K562 (cell line): ENCODE results near the gene CACNA2D3. TPM values are rescaled to one million over a fixed set of nuclear protein-coding genes. Genes with fewer than 3 reads are reported as not detected.

Experiments
- ATAC-seq: fragments of 200-7000 bp; cut with Tn5 transposase; 3 replicates; pipeline ENCODE4 v1.9.1; 2020; ENCODE audit warnings: moderate library complexity
- BruUV-seq: library from RNA; stranded (reverse); fragments of 400-500 nt; replicated peaks from 2 replicates; lab custom pipeline; 2021; lab: Mats Ljungman, UMichigan
- CTCF ChIA-PET: fragments of 300-600 bp; formaldehyde crosslinking; extraction: SDS; loops from one replicate; lab custom pipeline; 2021; ENCODE audit warnings: low intra/inter-chr PET ratio; lab: Yijun Ruan, JAX
- POLR2A ChIA-PET: fragments of 300-600, 350-650 bp; sonication (Branson Sonifier 250); formaldehyde crosslinking; extraction: SDS; loops from one replicate; lab custom pipeline; 2021; ENCODE audit warnings: antibody characterized with exemption, inconsistent platforms; lab: Yijun Ruan, JAX
- DNase-seq, 4 experiments: peaks; one replicate each; pipeline versions ENCODE4 v3.0.0 to v3.0.0-alpha.2; 2011 to 2018; ENCODE audit warnings: low spot score in 3 of 4, mixed read lengths in 3 of 4; ENCODE audit errors: extremely low read depth in 1 of 4
- FAIRE-seq: peaks from 2 replicates; lab custom pipeline; 2011; peaks lifted over from hg19 to GRCh38; lab: Jason Lieb, UNC
- H2AFZ ChIP-seq: 2 replicates; pipeline ENCODE4 v1.6.0; 2011; ENCODE audit warnings: low read depth, low read length, control low read depth, inconsistent platforms
- H3K27ac ChIP-seq: fragments of 200-600 bp; 3 replicates; pipeline ENCODE4 v1.8.0; 2011; ENCODE audit warnings: low read depth, mild to moderate bottlenecking, control low read depth, inconsistent platforms, low read length, moderate library complexity, mixed read lengths; ENCODE audit errors: extremely low read depth
- H3K27me3 ChIP-seq, 2 experiments: fragments of 300-600 bp in 1 of 2; 2 replicates in 1 of 2; 3 replicates in 1 of 2; pipeline versions ENCODE4 v1.6.0 to v1.8.0; 2011; ENCODE audit warnings: inconsistent platforms in 2 of 2, low read length in 2 of 2, mild to moderate bottlenecking in 1 of 2, mixed read lengths in 1 of 2, moderate library complexity in 1 of 2; ENCODE audit not compliant: control insufficient read depth in 2 of 2, insufficient read depth in 2 of 2
- H3K36me3 ChIP-seq: fragments of 300-600 bp; 3 replicates; pipeline ENCODE4 v1.8.0; 2011; ENCODE audit warnings: mild to moderate bottlenecking, low read length, inconsistent platforms; ENCODE audit not compliant: control insufficient read depth, insufficient read depth
- H3K4me1 ChIP-seq, 2 experiments: fragments of 200-600 bp in 1 of 2; replicated peaks in 1 of 2; 2 replicates in 1 of 2; 3 replicates in 1 of 2; pipeline versions ENCODE4 v1.5.1 to v1.8.0; 2011; ENCODE audit warnings: inconsistent platforms in 2 of 2, low read length in 2 of 2, mild to moderate bottlenecking in 1 of 2, mixed read lengths in 1 of 2, moderate library complexity in 1 of 2; ENCODE audit not compliant: control insufficient read depth in 2 of 2, insufficient read depth in 2 of 2
- H3K4me2 ChIP-seq: 2 replicates; pipeline ENCODE4 v1.6.1; 2011; ENCODE audit warnings: low read length, control low read depth, inconsistent platforms, mixed read lengths; ENCODE audit not compliant: insufficient read depth
- H3K4me3 ChIP-seq: fragments of 200-600 bp; sonication (generic), shearing (Covaris generic); 2 replicates; pipeline ENCODE4 v1.5.1; 2016; ENCODE audit warnings: control low read depth, inconsistent platforms
- H3K79me2 ChIP-seq: fragments of 200-600 bp; 3 replicates; pipeline ENCODE4 v1.8.0; 2011; ENCODE audit warnings: low read length, inconsistent platforms; ENCODE audit not compliant: control insufficient read depth, insufficient read depth
- H3K9ac ChIP-seq, 2 experiments: 2 replicates each; pipeline versions ENCODE4 v1.6.0 to v1.6.1; 2011; ENCODE audit warnings: low read depth in 2 of 2, low read length in 2 of 2, control low read depth in 1 of 2, inconsistent platforms in 1 of 2, mild to moderate bottlenecking in 1 of 2, mixed read lengths in 1 of 2; ENCODE audit not compliant: insufficient read depth in 1 of 2
- H3K9me1 ChIP-seq: one replicate; pipeline ENCODE4 v1.6.0; 2011; ENCODE audit warnings: inconsistent platforms, mild to moderate bottlenecking, low read length, moderate library complexity; ENCODE audit not compliant: control insufficient read depth, insufficient read depth
- H3K9me3 ChIP-seq: replicated peaks from 2 replicates; pipeline ENCODE4 v1.5.1; 2011; ENCODE audit warnings: low read depth, low read length, inconsistent platforms; ENCODE audit not compliant: control insufficient read depth, insufficient read depth
- H4K20me1 ChIP-seq: replicated peaks from 2 replicates; pipeline ENCODE4 v1.6.1; 2011; ENCODE audit warnings: low read length, inconsistent platforms, mixed read lengths; ENCODE audit not compliant: control insufficient read depth, insufficient read depth
- CAMTA2 ChIP-seq: fragments of 250-450 bp; sonication (Bioruptor Pico); conservative IDR thresholded peaks from 2 replicates; pipeline ENCODE4 v1.5.1; 2022
- CTBP1 ChIP-seq: fragments of 450-650 bp; IDR thresholded peaks from 2 replicates; pipeline ENCODE4 v1.6.1; 2016; ENCODE audit warnings: borderline replicate concordance
- EHMT2 ChIP-seq: fragments of 450-650 bp; IDR thresholded peaks from 2 replicates; pipeline ENCODE4 v1.6.1; 2018; ENCODE audit warnings: antibody characterized with exemption
- FOS ChIP-seq: IDR thresholded peaks from 3 replicates; pipeline ENCODE4 v1.6.1; 2011; ENCODE audit not compliant: insufficient read length; ENCODE audit errors: extremely low read depth
- FOXP1 ChIP-seq: sonication (generic); formaldehyde crosslinking; IDR thresholded peaks from 2 replicates; pipeline ENCODE4 v1.8.0; 2022; ENCODE audit warnings: mild to moderate bottlenecking, missing genetic modification reagents
- GATAD2A ChIP-seq: fragments of 450-650 bp; IDR thresholded peaks from 2 replicates; pipeline ENCODE4 v1.6.1; 2017
- IRF2 ChIP-seq: sonication (generic); formaldehyde crosslinking; IDR thresholded peaks from 2 replicates; pipeline ENCODE4 v1.8.1; 2022; ENCODE audit warnings: mild to moderate bottlenecking, missing genetic modification reagents
- MEIS2 ChIP-seq: fragments of 450-650 bp; IDR thresholded peaks from 2 replicates; pipeline ENCODE4 v1.6.1; 2014; ENCODE audit warnings: mild to moderate bottlenecking; ENCODE audit not compliant: partially characterized antibody
- MYC ChIP-seq, 2 experiments: fragments of 250-450 bp in 1 of 2; sonication (Bioruptor Pico) in 1 of 2; IDR thresholded peaks; 2 replicates each; pipeline versions ENCODE4 v1.5.1 to v1.6.1; 2012 to 2021; ENCODE audit warnings: low read depth in 2 of 2, borderline replicate concordance in 1 of 2, improper control_type of control experiment in 1 of 2, low read length in 1 of 2, mild to moderate bottlenecking in 1 of 2, moderate library complexity in 1 of 2
- PCBP1 ChIP-seq: fragments of 200-400 bp; formaldehyde crosslinking; IDR thresholded peaks from 2 replicates; pipeline ENCODE4 v1.6.1; 2018; ENCODE audit warnings: mild to moderate bottlenecking, low read depth, low read length; ENCODE audit not compliant: poor library complexity, severe bottlenecking
- POLR2B ChIP-seq: fragments of 450-650 bp; IDR thresholded peaks from 2 replicates; pipeline ENCODE4 v1.6.1; 2018; ENCODE audit warnings: low read depth; ENCODE audit not compliant: partially characterized antibody
- RFX7 ChIP-seq: fragments of 250-450 bp; sonication (Bioruptor Pico); IDR thresholded peaks from 2 replicates; pipeline ENCODE4 v1.5.1; 2021; ENCODE audit warnings: mild to moderate bottlenecking
- SMARCA4 ChIP-seq: fragments of 450-650 bp; IDR thresholded peaks from 2 replicates; pipeline ENCODE4 v1.6.1; 2016
- TAF1 ChIP-seq: IDR thresholded peaks from 2 replicates; pipeline ENCODE4 v1.6.1; 2011; ENCODE audit warnings: mild to moderate bottlenecking, low read length, moderate library complexity; ENCODE audit not compliant: insufficient read depth, control insufficient read depth, severe bottlenecking; ENCODE audit errors: extremely low read depth
- TAF15 ChIP-seq: fragments of 200-400 bp; formaldehyde crosslinking; IDR thresholded peaks from 2 replicates; pipeline ENCODE4 v1.6.1; 2017; ENCODE audit warnings: mild to moderate bottlenecking, low read depth, low read length, moderate library complexity
- TBL1XR1 ChIP-seq, 2 experiments: IDR thresholded peaks; 2 replicates each; pipeline ENCODE4 v1.6.1; 2012; ENCODE audit warnings: improper control_type of control experiment in 2 of 2, low read length in 2 of 2, mild to moderate bottlenecking in 1 of 2
- XRCC4 ChIP-seq: IDR thresholded peaks from one replicate; pipeline ENCODE4 v1.6.1; 2011; ENCODE audit not compliant: insufficient read depth, insufficient read length; ENCODE audit errors: extremely low read depth
- ZKSCAN8 ChIP-seq: fragments of 200-800 bp; sonication (Bioruptor generic); IDR thresholded peaks from 2 replicates; pipeline ENCODE4 v1.6.1; 2016; ENCODE audit warnings: missing genetic modification characterization, missing compliant biosample characterization
- ZNF24 ChIP-seq: fragments of 450-650 bp; IDR thresholded peaks from 2 replicates; pipeline ENCODE4 v1.6.1; 2016
- WGBS: fragments of 100-300 bp; shearing (Covaris generic); methylation state at CpG from one replicate; pipeline ENCODE4 v1.1.6; 2016; ENCODE audit warnings: low coverage, mixed read lengths; ENCODE audit not compliant: insufficient coverage; ENCODE audit errors: missing lambda C conversion rate; 5-methylcytosine and 5-hydroxymethylcytosine counted together
- in situ Hi-C: fragments of 300-500 bp; cut with MboI; formaldehyde crosslinking; loops from 4 replicates; pipeline ENCODE4 v1.15.0; 2018; ENCODE audit warnings: inconsistent platforms, mixed read lengths
- intact Hi-C: fragments of 100-400 bp; cut with micrococcal nuclease; formaldehyde crosslinking; loops from 2 replicates; pipeline ENCODE4 v1.14.2; 2022
- polyA plus RNA-seq, 8 experiments: library from polyadenylated mRNA; depleted of rRNA in 4 of 8; stranded (reverse) in 5 of 8; unstranded in 3 of 8; fragments of >200 nt; fragmentation: Nextera tagmentation in 2 of 8; fragmentation: Illumina TruSeq in 1 of 8; extraction: Ambion mirVana in 2 of 8; extraction: Trizol in 1 of 8; gene quantifications; 2 replicates each; pipeline versions ENCODE4 v1.2.1 to v1.2.3, GENCODE V29; 2011 to 2014; ENCODE audit warnings: inconsistent platforms in 1 of 8, missing spikeins in 1 of 8
- total RNA-seq, 7 experiments: library from RNA; depleted of rRNA in 6 of 7; stranded (reverse); fragments of >200 nt in 6 of 7; fragmentation: Illumina TruSeq in 2 of 7; extraction: Trizol in 2 of 7; gene quantifications; 2 replicates each; pipeline versions ENCODE4 v1.2.1 to v1.2.3, GENCODE V29; 2011 to 2021; ENCODE audit warnings: low replicate concordance in 1 of 7
- TF ChIP-seq, protein P1 (sequence below), 3 experiments: fragments of 200-800 bp in 1 of 3; sonication (Bioruptor generic) in 1 of 3; sonication (generic) in 1 of 3; formaldehyde crosslinking in 1 of 3; IDR thresholded peaks; 2 replicates each; pipeline versions ENCODE4 v1.6.1 to v1.8.0; 2016 to 2022; ENCODE audit warnings: mild to moderate bottlenecking in 2 of 3, missing compliant biosample characterization in 2 of 3, missing genetic modification characterization in 2 of 3, missing genetic modification reagents in 1 of 3

Gene CACNA2D3
- total and polyA plus RNA-seq, 9 of the 15 experiments (the other 6 are each of a cell fraction or from before 2014, with no cell fraction given), result 0.01 TPM; not detected in 8

GRCh38 chr3:54536450-54536849, 414.1 kb downstream of the CACNA2D3 start:
- in situ Hi-C loops, result no loop called here
- BruUV-seq, result no TSS peak

DNA sequence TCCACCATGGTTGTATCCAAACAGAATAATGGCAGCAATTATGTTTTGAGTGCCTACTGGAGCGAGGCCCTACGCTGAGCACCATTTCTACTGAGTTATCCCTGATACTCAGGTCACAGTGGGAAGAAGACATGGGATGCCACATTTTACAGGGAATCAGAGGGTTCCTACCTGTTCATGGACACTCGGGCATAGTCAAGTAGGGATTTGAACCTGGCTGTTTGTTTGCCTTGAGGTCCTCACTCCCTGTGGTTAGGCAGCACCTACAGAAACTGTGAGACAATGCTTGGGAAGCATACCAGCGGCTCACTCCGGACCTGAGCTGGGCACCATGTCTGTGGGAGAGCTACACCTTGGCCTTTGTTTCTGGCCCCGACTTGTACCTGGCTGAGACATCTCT, 415.2 kb downstream of the CACNA2D3 start:
- intact Hi-C loops (no loop called here), in situ Hi-C loops (no loop called here)
- no peaks in the 10 kb centered on the region for H3K27me3 ChIP-seq
- ATAC-seq (no peak), FAIRE-seq (no peak), DNase-seq (no peak)
- H3K4me1 ChIP-seq, result no peaks in the 10 kb centered on the region
- H3K9me1 ChIP-seq, result no peaks in the 10 kb centered on the region
- no peaks in the 10 kb centered on the region for H3K36me3 ChIP-seq
- no peak overlapping the region for H3K4me3 ChIP-seq
- H3K4me2 ChIP-seq, result no peak overlapping the region
- no peaks in the 10 kb centered on the region; the same call in 1 of the 2 replicates for H4K20me1 ChIP-seq
- CTCF ChIA-PET, result no interaction called here
- no peaks in the 10 kb centered on the region for H3K79me2 ChIP-seq
- H3K9me3 ChIP-seq, result no peaks in the 10 kb centered on the region
- H2AFZ ChIP-seq, result no peak overlapping the region
- no peak overlapping the region for H3K27ac ChIP-seq
- POLR2A ChIA-PET, result interaction anchor here (0.6 kb wide), 1 partner anchor 104 kb away, joined by 3 read pairs; no protein-coding TSS in a partner anchor
- H3K9ac ChIP-seq, result no peak overlapping the region
- no TSS peak for BruUV-seq
- 2% methylated on average over 5 of the region's 6 CpGs for WGBS
- TF ChIP-seq TAF15 (no peak), MYC (IDR thresholded peaks at IDR 0.05; ENCODE audit: low read depth, low read length) (no peak), MYC (CRISPR knock-in tag; IDR thresholded peaks at IDR 0.05; ENCODE audit: borderline replicate concordance, low read depth) (no peak), FOS (no peak), CAMTA2 (no peak), RFX7 (CRISPR knock-in tag) (no peak), PCBP1 (no peak), GATAD2A (no peak), EHMT2 (no peak), ZKSCAN8 (no peak), SMARCA4 (no peak), IRF2 (CRISPR knock-in tag) (no peak)
- TF ChIP-seq, protein P1, sequence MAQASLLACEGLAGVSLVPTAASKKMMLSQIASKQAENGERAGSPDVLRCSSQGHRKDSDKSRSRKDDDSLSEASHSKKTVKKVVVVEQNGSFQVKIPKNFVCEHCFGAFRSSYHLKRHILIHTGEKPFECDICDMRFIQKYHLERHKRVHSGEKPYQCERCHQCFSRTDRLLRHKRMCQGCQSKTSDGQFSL (CRISPR knock-in tag; IDR thresholded peaks at IDR 0.05), result no peak
- TF ChIP-seq, protein P1 (tag; IDR thresholded peaks at IDR 0.05), result no peak

More at GRCh38 chr3:54536450-54536849, 414.1 kb downstream of the CACNA2D3 start:
- Histone ChIP-seq H3K79me2 (no peaks in the 10 kb centered on the region), H3K9me1 (no peaks in the 10 kb centered on the region), H3K4me3 (no peak overlapping the region), H3K9me3 (no peaks in the 10 kb centered on the region), H3K4me2 (no peak overlapping the region), H2AFZ (no peak overlapping the region), H3K9ac (no peak overlapping the region), H3K27me3 (no peaks in the 10 kb centered on the region), H3K36me3 (no peaks in the 10 kb centered on the region), H4K20me1 (no peaks in the 10 kb centered on the region; the same call in 1 of the 2 replicates), H3K27ac (no peak overlapping the region), H3K4me1 (no peaks in the 10 kb centered on the region)
- POLR2A ChIA-PET, result interaction anchor here (0.6 kb wide), 1 partner anchor 1003 kb away, joined by 3 read pairs; no protein-coding TSS in a partner anchor
- DNase-seq, result no peak
- ATAC-seq, result no peak
- WGBS, result 0% methylated on average over 1 of the region's 2 CpGs
- no peak for FAIRE-seq
- CTCF ChIA-PET, result no interaction called here
- no peak for TF ChIP-seq POLR2B
- no peak for TF ChIP-seq TBL1XR1 (IDR thresholded peaks at IDR 0.05; ENCODE audit: low read length in 2 of 2)
- TF ChIP-seq MEIS2, result no peak
- no peak for TF ChIP-seq XRCC4
- TF ChIP-seq FOXP1, result no peak
- no peak for TF ChIP-seq ZNF24
- no peak for TF ChIP-seq CTBP1
- no peak for TF ChIP-seq TAF1
- intact Hi-C loops, result no loop called here
